ENCODE measurements around the gene GALNT17. TPM values are rescaled to one million over a fixed set of nuclear protein-coding genes. Genes with fewer than 3 reads are reported as not detected.

Gene GALNT17
- total RNA-seq, 1 donor from 2014 or later: not detected

GRCh38 chr7:71453630-71454029, 321.7 kb downstream of the GALNT17 start:
- intact Hi-C loops (cut with micrococcal nuclease): no loop called here

- intact Hi-C loops (cut with micrococcal nuclease): no loop called here
These were observed 323.0 kb downstream of the GALNT17 start for GRCh38 chr7:71454981-71455380.

GRCh38 chr7:71457021-71457420, 325.1 kb downstream of the GALNT17 start:
- intact Hi-C loops (cut with micrococcal nuclease): no loop called here

GRCh38 chr7:71457846-71458590, 326.1 kb downstream of the GALNT17 start:
- intact Hi-C loops (cut with micrococcal nuclease): no loop called here

- intact Hi-C loops (cut with micrococcal nuclease): no loop called here
These were observed 327.2 kb downstream of the GALNT17 start for GRCh38 chr7:71459132-71459531.

GRCh38 chr7:71461572-71461971, 329.6 kb downstream of the GALNT17 start:
- intact Hi-C loops (cut with micrococcal nuclease): no loop called here

- intact Hi-C loops (cut with micrococcal nuclease): no loop called here
These were observed 333.8 kb downstream of the GALNT17 start for GRCh38 chr7:71465741-71466189.

- intact Hi-C loops (cut with micrococcal nuclease): no loop called here
These were observed 334.7 kb downstream of the GALNT17 start for GRCh38 chr7:71466448-71467145.

- intact Hi-C loops (cut with micrococcal nuclease): no loop called here
These were observed 338.4 kb downstream of the GALNT17 start for GRCh38 chr7:71470326-71470725.

GRCh38 chr7:71470830-71471229, 338.9 kb downstream of the GALNT17 start:
- intact Hi-C loops (cut with micrococcal nuclease): no loop called here

GRCh38 chr7:71472962-71473361, 341.0 kb downstream of the GALNT17 start:
- intact Hi-C loops (cut with micrococcal nuclease): no loop called here

GRCh38 chr7:71473366-71473967, 341.5 kb downstream of the GALNT17 start:
- intact Hi-C loops (cut with micrococcal nuclease): no loop called here

GRCh38 chr7:71477441-71477840, 345.5 kb downstream of the GALNT17 start:
- intact Hi-C loops (cut with micrococcal nuclease): no loop called here

- intact Hi-C loops (cut with micrococcal nuclease): no loop called here
These were observed 347.3 kb downstream of the GALNT17 start for GRCh38 chr7:71479231-71479630.

GRCh38 chr7:71480791-71481190, 348.8 kb downstream of the GALNT17 start:
- intact Hi-C loops (cut with micrococcal nuclease): no loop called here

GRCh38 chr7:71482284-71482683, 350.3 kb downstream of the GALNT17 start:
- intact Hi-C loops (cut with micrococcal nuclease): no loop called here

- intact Hi-C loops (cut with micrococcal nuclease): no loop called here
These were observed 352.4 kb downstream of the GALNT17 start for GRCh38 chr7:71484380-71484779.

- intact Hi-C loops (cut with micrococcal nuclease): no loop called here
These were observed 353.6 kb downstream of the GALNT17 start for GRCh38 chr7:71485586-71485985.

GRCh38 chr7:71486414-71486813, 354.5 kb downstream of the GALNT17 start:
- intact Hi-C loops (cut with micrococcal nuclease): no loop called here

GRCh38 chr7:71486856-71487628, 355.1 kb downstream of the GALNT17 start:
- intact Hi-C loops (cut with micrococcal nuclease): no loop called here

- intact Hi-C loops (cut with micrococcal nuclease): no loop called here
These were observed 356.4 kb downstream of the GALNT17 start for GRCh38 chr7:71488308-71488707.

GRCh38 chr7:71491336-71491735, 359.4 kb downstream of the GALNT17 start:
- intact Hi-C loops (cut with micrococcal nuclease): no loop called here
